GM18868 (cell line): ENCODE measurements around the gene MGAT5B.

Source experiments
- ATAC-seq: cut with Tn5 transposase; IDR thresholded peaks from one replicate; pipeline ENCODE4 v1.9.1; 2021; ENCODE audit warnings: mild to moderate bottlenecking, moderate library complexity; ENCODE audit not compliant: unreplicated experiment

Gene MGAT5B

GRCh38 chr17:76877437-76877836, 9.2 kb downstream of the MGAT5B start:
- ATAC-seq, result no peak

- ATAC-seq, result no peak
Measured at GRCh38 chr17:76878568-76878967, 10.4 kb downstream of the MGAT5B start.

GRCh38 chr17:76879254-76879653, 11.1 kb downstream of the MGAT5B start:
- no peak for ATAC-seq

GRCh38 chr17:76879691-76880090, 11.5 kb downstream of the MGAT5B start:
- no peak for ATAC-seq

GRCh38 chr17:76880268-76880667, 12.1 kb downstream of the MGAT5B start:
- ATAC-seq, result no peak

GRCh38 chr17:76880971-76881370, 12.8 kb downstream of the MGAT5B start:
- no peak for ATAC-seq

GRCh38 chr17:76881408-76881807, 13.2 kb downstream of the MGAT5B start:
- no peak for ATAC-seq

GRCh38 chr17:76881966-76882365, 13.8 kb downstream of the MGAT5B start:
- no peak for ATAC-seq

- ATAC-seq, result no peak
Measured at GRCh38 chr17:76883744-76884525, 15.7 kb downstream of the MGAT5B start.

GRCh38 chr17:76884995-76885893, 17.0 kb downstream of the MGAT5B start:
- ATAC-seq, result no peak

GRCh38 chr17:76885894-76886290, 17.7 kb downstream of the MGAT5B start:
- no peak for ATAC-seq

GRCh38 chr17:76886395-76886794, 18.2 kb downstream of the MGAT5B start:
- no peak for ATAC-seq

GRCh38 chr17:76887802-76888201, 19.6 kb downstream of the MGAT5B start:
- no peak for ATAC-seq

GRCh38 chr17:76888661-76889060, 20.5 kb downstream of the MGAT5B start:
- ATAC-seq, result no peak

- no peak for ATAC-seq
Measured at GRCh38 chr17:76889323-76889722, 21.1 kb downstream of the MGAT5B start.

- ATAC-seq, result no peak
Measured at GRCh38 chr17:76892329-76892728, 24.1 kb downstream of the MGAT5B start.

GRCh38 chr17:76893623-76894334, 25.6 kb downstream of the MGAT5B start:
- no peak for ATAC-seq

- ATAC-seq, result no peak
Measured at GRCh38 chr17:76894842-76895241, 26.6 kb downstream of the MGAT5B start.

- no peak for ATAC-seq
Measured at GRCh38 chr17:76897023-76897422, 28.8 kb downstream of the MGAT5B start.

- ATAC-seq, result no peak
Measured at GRCh38 chr17:76899414-76899813, 31.2 kb downstream of the MGAT5B start.

GRCh38 chr17:76900723-76901122, 32.5 kb downstream of the MGAT5B start:
- no peak for ATAC-seq
